DOHH2 (cell line): ENCODE data around the gene SPRN.
A peak's percentile ranks its signal among the peaks of the same experiment; 100 is the strongest.
"Not testable (repeated sequence)": the region's sequence is repeated elsewhere in the genome, so short reads cannot be mapped to it uniquely, and the experiment has no call there.

ENCODE experiments used
- H3F3A ChIP-seq: fragments of 200-600 bp; sonication (generic), shearing (Covaris generic); 2 replicates; pipeline ENCODE4 v1.6.0; 2016; ENCODE audit warnings: antibody characterized with exemption, mild to moderate bottlenecking; ENCODE audit not compliant: control insufficient read depth, insufficient read depth
- H3K27ac ChIP-seq: fragments of 200-600 bp; sonication (generic); 2 replicates; pipeline ENCODE4 v1.5.1; 2014; ENCODE audit warnings: low read depth, mild to moderate bottlenecking, low read length, moderate library complexity
- H3K27me3 ChIP-seq: fragments of 200-600 bp; sonication (generic); 2 replicates; pipeline ENCODE4 v1.6.1; 2014; ENCODE audit warnings: mild to moderate bottlenecking, low read length, mixed read lengths; ENCODE audit not compliant: control insufficient read depth
- H3K36me3 ChIP-seq: fragments of 200-600 bp; sonication (generic); 2 replicates; pipeline ENCODE4 v1.6.1; 2014; ENCODE audit warnings: mild to moderate bottlenecking, low read length, moderate library complexity, mixed read lengths; ENCODE audit not compliant: control insufficient read depth
- H3K4me1 ChIP-seq: fragments of 200-600 bp; sonication (generic); 2 replicates; pipeline ENCODE4 v1.6.1; 2014; ENCODE audit warnings: mild to moderate bottlenecking, low read length, mixed read lengths; ENCODE audit not compliant: control insufficient read depth
- H3K4me2 ChIP-seq: fragments of 200-600 bp; sonication (generic); 2 replicates; pipeline ENCODE4 v1.6.0; 2014; ENCODE audit warnings: mild to moderate bottlenecking, low read length, moderate library complexity
- H3K4me3 ChIP-seq: fragments of 200-600 bp; sonication (generic); 2 replicates; pipeline ENCODE4 v1.5.1; 2014; ENCODE audit warnings: mild to moderate bottlenecking, low read length, mixed read lengths
- H3K79me2 ChIP-seq: fragments of 200-600 bp; sonication (generic); 2 replicates; pipeline ENCODE4 v1.6.1; 2014; ENCODE audit warnings: mild to moderate bottlenecking, low read length, mixed read lengths; ENCODE audit not compliant: control insufficient read depth
- H3K9me2 ChIP-seq: fragments of 200-600 bp; sonication (generic); replicated peaks from 2 replicates; pipeline ENCODE4 v1.6.1; 2014; ENCODE audit warnings: mild to moderate bottlenecking, low read length, mixed read lengths; ENCODE audit not compliant: control insufficient read depth
- H3K9me3 ChIP-seq: fragments of 200-600 bp; sonication (generic); 2 replicates; pipeline ENCODE4 v1.6.1; 2014; ENCODE audit warnings: antibody characterized with exemption, low read length, mixed read lengths; ENCODE audit not compliant: control insufficient read depth, insufficient read depth
- H4K20me1 ChIP-seq: fragments of 200-600 bp; sonication (generic); 2 replicates; pipeline ENCODE4 v1.6.0; 2014; ENCODE audit warnings: low read depth, mild to moderate bottlenecking, antibody characterized with exemption, low read length, moderate library complexity; ENCODE audit not compliant: control insufficient read depth, insufficient read depth
- EZH2phosphoT487 ChIP-seq: fragments of 200-600 bp; sonication (generic); IDR thresholded peaks from 2 replicates; pipeline ENCODE4 v1.6.1; 2017; ENCODE audit warnings: borderline replicate concordance, mild to moderate bottlenecking, antibody characterized with exemption, low read length, moderate library complexity, mixed read lengths
- TF ChIP-seq, protein P1 (sequence below): fragments of 200-600 bp; sonication (generic); IDR thresholded peaks from one replicate; pipeline ENCODE4 v1.5.1; 2014; ENCODE audit warnings: antibody characterized with exemption, mild to moderate bottlenecking, low read depth, low read length; ENCODE audit not compliant: poor library complexity, severe bottlenecking

Gene SPRN

DNA sequence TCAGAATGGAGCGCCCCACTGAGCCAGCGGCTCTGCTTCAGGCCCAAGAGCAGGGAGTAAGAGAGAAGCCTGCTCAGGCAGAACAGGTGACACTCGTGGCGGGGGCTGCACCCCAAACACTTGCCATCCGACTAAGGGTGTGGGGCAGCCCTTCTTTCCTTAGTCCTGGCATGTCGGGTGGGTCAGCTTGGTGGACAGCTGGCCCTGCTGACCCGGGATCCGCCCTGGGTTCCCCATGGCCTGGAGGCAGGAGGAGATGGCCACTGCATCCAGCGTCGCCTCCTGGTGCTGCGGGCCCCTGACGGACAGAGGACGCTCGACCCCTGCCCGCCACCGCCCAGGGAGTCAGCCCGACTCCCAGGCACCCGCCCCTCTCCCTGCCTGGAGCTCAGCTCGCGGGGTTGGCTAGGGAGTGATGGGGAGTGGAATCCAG lies 46.6 kb downstream of the SPRN start:
- H4K20me1 ChIP-seq: no peaks in the 10 kb centered on the region
- peak overlapping the region; percentile 83 for H3K4me3 ChIP-seq
- peaks cover 24% of the 10 kb centered on the region for H3K4me1 ChIP-seq
- no peaks in the 10 kb centered on the region for H3K9me2 ChIP-seq
- no peaks in the 10 kb centered on the region for H3K9me3 ChIP-seq
- H3K27ac ChIP-seq: no peak overlapping the region
- no peak for TF ChIP-seq EZH2phosphoT487
- TF ChIP-seq, protein P1, sequence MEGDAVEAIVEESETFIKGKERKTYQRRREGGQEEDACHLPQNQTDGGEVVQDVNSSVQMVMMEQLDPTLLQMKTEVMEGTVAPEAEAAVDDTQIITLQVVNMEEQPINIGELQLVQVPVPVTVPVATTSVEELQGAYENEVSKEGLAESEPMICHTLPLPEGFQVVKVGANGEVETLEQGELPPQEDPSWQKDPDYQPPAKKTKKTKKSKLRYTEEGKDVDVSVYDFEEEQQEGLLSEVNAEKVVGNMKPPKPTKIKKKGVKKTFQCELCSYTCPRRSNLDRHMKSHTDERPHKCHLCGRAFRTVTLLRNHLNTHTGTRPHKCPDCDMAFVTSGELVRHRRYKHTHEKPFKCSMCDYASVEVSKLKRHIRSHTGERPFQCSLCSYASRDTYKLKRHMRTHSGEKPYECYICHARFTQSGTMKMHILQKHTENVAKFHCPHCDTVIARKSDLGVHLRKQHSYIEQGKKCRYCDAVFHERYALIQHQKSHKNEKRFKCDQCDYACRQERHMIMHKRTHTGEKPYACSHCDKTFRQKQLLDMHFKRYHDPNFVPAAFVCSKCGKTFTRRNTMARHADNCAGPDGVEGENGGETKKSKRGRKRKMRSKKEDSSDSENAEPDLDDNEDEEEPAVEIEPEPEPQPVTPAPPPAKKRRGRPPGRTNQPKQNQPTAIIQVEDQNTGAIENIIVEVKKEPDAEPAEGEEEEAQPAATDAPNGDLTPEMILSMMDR: no peak
- H3K79me2 ChIP-seq: no peaks in the 10 kb centered on the region
- H3K27me3 ChIP-seq: peaks cover 16% of the 10 kb centered on the region; the same call in 1 of the 2 replicates
- H3K4me2 ChIP-seq: peak overlapping the region; percentile 100
- no peaks in the 10 kb centered on the region for H3K36me3 ChIP-seq
- H3F3A ChIP-seq: peaks cover 5% of the 10 kb centered on the region; the same call in 1 of the 2 replicates

DNA sequence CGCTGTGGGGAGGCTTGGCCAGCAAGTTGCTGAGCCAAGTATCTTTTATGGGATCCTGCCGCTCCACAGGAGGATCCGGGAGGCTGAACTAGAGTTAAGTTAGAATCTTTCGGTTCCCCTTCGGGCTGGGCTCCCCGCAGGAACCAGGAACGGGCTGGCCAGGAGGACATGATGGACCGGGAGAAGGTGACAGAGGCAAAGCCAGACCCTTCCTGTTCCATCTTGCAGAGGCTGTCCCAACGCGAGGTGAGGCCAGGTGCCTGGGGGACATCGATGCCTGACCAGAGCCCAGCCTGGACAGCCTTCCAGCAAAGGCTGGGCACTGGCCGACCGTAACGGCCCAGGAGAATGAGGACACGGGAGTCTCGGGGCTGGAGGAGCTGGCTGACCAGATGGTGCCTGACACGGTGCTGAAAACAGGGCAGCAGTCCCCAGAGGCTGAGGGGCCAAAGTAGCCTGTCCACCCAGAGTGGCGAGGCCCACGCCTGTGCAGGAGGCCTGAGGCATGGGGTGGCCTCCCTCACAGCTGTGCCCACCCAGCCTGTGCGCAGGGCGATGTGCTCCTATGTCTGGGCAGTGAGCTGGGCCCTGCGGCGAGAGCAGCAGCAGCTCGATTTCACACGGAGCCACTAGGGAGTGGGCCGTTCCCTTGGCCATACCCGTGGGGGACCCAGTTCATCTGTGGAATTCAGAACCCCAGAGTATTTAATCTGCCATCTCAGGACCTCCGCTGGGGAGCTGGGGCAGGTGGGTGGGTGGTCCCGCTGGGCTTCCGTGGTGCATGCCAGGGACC lies 47.2 kb downstream of the SPRN start:
- Histone ChIP-seq H3K79me2 (no peaks in the 10 kb centered on the region), H3K4me1 (peaks cover 28% of the 10 kb centered on the region), H3K27me3 (peaks cover 16% of the 10 kb centered on the region; the same call in 1 of the 2 replicates), H3K4me3 (no peak overlapping the region), H3K36me3 (no peaks in the 10 kb centered on the region), H3F3A (peaks cover 5% of the 10 kb centered on the region; the same call in 1 of the 2 replicates), H4K20me1 (no peaks in the 10 kb centered on the region), H3K4me2 (peak overlapping the region; percentile 100; the same call in 1 of the 2 replicates), H3K9me3 (no peaks in the 10 kb centered on the region), H3K27ac (no peak overlapping the region), H3K9me2 (no peaks in the 10 kb centered on the region)
- TF ChIP-seq, protein P1: no peak
- TF ChIP-seq EZH2phosphoT487: no peak

DNA sequence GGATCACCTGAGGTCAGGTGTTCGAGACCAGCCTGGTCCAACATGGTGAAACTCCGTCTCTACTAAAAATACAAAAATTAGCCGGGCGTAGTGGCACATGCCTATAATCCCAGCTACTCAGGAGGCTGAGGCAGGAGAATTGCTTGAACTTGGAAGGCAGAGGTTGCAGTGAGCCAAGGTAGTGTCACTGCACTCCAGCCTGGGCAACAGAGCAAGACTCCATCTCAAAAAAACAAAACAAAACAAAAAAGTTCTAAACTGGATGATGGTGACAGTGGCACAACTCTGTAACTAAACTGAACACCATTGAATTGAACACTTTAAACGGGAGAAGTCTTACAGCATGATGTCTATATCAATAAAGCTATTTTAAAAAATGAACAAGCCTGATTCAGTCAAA lies 48.2 kb downstream of the SPRN start:
- not testable (repeated sequence) for H3K4me2 ChIP-seq, H3K9me2 ChIP-seq, H3K36me3 ChIP-seq, H3F3A ChIP-seq, H3K9me3 ChIP-seq, H3K27ac ChIP-seq, H3K79me2 ChIP-seq, H4K20me1 ChIP-seq, H3K4me3 ChIP-seq
- H3K4me1 ChIP-seq: peaks cover 29% of the 10 kb centered on the region
- H3K27me3 ChIP-seq: peaks cover 16% of the 10 kb centered on the region; the same call in 1 of the 2 replicates
